GM08714 (cell line): ENCODE results near the gene FARP1.
"Not testable (repeated sequence)": the region's sequence is repeated elsewhere in the genome, so short reads cannot be mapped to it uniquely, and the experiment has no call there.

Source experiments
- H3K4me3 ChIP-seq: fragments of 200-500 bp; sonication (Bioruptor generic); 2 replicates; pipeline ENCODE4 v1.5.1; 2014; ENCODE audit warnings: mild to moderate bottlenecking, low read length, inconsistent platforms
- ZNF274 ChIP-seq: IDR thresholded peaks from 2 replicates; pipeline ENCODE4 v1.6.1; 2012; ENCODE audit warnings: mild to moderate bottlenecking, low read depth, low read length

Gene FARP1

DNA sequence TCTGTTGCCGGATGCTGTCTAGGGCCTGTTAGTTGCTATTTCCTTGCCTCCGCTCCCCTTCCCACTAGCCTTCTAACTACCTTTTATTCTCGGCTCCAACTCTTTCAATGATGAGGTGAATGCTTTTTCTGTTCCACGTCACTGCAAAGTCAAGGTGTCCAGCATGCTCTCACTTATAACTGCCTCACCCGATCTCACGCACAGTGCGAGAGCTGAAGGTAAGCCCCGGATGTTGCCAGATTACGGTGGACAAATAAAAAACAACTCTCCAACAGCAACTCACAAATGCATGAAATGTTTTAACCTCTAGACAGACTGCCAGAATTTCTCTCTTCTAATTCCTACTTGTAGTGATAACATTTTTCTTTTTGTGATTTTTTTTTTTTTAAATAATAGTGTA, 264.1 kb downstream of the FARP1 start:
- TF ChIP-seq ZNF274 = no peak
- H3K4me3 ChIP-seq = no peak overlapping the region

- no peak overlapping the region for H3K4me3 ChIP-seq
- TF ChIP-seq ZNF274 = no peak
Observed at GRCh38 chr13:98407575-98407974, 264.7 kb downstream of the FARP1 start.

DNA sequence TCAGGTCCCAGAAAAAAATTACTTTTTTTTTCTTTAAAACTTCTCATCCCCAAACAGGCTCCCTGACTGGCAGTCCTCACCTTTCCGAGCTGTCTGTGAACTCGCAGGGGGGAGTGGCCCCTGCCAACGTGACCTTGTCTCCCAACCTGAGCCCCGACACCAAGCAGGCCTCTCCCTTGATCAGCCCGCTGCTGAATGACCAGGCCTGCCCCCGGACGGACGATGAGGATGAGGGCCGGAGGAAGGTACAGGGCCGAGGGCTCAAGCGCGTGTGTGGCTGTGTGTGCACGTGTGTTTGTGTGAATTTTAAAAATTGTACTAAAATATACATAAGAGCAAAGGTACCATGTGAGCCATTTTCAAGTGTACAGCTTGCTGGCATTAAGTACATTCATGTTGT, 266.4 kb downstream of the FARP1 start:
- H3K4me3 ChIP-seq = no peak overlapping the region

GRCh38 chr13:98410612-98411011, 267.7 kb downstream of the FARP1 start:
- H3K4me3 ChIP-seq = no peak overlapping the region
- no peak for TF ChIP-seq ZNF274

More for the DNA sequence above, 266.4 kb downstream of the FARP1 start:
- TF ChIP-seq ZNF274 = no peak

DNA sequence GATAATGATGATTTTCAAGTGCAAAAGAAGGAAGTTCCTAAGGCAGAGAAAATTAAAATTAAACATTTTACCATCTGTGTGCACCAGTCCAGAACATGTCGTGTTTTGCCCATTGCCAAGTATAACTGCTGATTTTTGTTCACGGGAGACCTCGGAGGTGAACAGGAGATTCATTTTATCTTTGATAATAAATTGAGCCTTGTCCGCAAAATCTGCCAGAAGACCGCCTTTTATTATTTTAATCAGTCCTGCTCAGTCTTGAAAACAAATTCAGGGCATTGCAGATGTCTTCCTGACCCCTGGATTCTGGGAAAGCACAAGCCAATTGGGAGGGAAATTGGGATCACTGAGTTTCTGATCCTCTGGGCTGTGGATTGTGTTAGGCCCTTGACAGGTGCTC, 268.1 kb downstream of the FARP1 start:
- no peak for TF ChIP-seq ZNF274
- no peak overlapping the region for H3K4me3 ChIP-seq

DNA sequence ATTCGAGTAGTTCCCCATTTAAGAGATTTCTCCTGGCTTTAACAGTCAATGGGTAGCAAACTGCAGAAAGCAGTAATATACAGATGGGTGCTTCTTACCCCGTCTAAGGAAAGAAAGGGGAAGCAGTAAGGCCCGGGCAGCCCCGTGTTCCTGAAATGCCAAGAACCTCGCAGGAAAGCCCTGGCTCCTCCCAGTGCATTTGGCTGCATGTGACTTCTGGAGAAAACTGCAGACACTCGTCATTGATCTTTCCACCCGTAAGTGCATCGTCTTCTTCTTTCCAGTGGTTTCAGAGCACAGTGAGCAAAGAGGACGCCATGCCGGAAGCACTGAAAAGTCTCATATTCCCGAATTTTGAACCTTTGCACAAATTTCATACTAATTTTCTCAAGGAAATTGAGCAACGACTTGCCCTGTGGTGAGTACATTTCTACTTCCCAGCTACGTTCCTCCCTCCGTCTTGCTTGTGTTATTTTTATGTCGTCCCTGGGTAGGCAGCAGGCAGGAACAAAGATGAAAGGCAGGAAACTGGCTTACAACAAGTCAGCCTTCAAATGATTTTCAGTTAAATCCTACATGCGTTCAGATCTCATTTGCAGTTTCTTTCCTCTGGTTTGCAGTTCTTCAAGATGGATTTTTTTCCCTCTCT, 268.8 kb downstream of the FARP1 start:
- no peak overlapping the region for H3K4me3 ChIP-seq
- no peak for TF ChIP-seq ZNF274

DNA sequence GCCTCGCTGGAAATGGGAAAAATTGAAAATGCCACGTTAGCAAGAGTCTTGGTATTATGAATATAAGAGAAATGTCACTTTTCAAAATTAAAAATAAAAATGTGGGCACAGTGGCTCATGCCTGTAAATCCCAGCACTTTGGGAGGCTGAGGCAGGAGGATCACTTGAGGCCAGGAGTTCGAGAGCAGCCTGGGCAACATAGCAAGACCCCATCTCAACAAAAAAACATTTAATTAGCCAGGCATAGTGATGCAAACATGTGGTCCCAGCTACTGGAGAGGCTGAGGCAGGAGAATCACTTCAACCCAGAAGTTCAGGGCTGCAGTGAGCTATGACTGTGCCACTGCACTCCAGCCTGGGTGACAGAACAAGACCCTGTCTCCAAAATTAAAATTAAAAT, 270.4 kb downstream of the FARP1 start:
- not testable (repeated sequence) for H3K4me3 ChIP-seq

DNA sequence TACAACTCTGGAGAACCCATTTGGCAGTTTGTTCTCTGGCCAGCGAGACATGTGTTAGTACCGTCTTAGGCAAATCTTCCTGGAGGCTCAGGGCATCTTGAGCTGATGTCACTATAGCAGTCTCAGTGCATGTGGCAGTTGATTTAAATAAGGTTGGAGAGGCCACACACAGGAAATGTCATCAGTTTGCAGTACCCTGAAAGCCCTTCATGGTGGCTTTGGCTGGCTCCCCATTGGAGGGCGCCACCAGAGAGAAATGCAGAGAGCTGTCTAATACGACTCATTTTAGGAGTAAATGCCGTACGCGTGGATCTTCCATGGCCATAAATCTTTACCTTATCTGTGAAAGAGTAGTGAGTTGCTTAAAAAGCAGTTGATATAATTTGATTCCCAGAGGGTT, 270.9 kb downstream of the FARP1 start:
- H3K4me3 ChIP-seq = no peak overlapping the region
- no peak for TF ChIP-seq ZNF274

GRCh38 chr13:98415326-98416070, 272.6 kb downstream of the FARP1 start:
- TF ChIP-seq ZNF274 = no peak
- H3K4me3 ChIP-seq = no peak overlapping the region

DNA sequence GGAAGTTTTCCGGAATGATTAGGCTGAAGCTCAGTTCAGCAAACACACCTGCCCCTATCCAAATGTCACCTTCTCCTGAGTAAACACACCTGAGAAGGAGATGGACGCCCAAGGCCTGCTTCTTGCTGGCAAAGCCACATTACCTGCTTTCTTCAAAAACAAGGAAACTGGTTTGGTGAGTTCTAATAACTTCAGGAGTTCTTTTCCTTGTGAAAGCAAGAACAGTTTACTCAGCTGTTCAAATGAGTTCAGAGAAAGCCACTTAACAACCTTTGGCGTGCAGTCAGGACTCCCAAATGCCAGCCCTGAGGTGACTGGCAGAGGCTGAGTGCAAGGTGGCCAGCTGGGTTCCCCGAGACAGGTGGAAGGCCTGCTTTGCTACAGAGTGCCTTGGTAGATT, 273.5 kb downstream of the FARP1 start:
- H3K4me3 ChIP-seq = no peak overlapping the region
- TF ChIP-seq ZNF274 = no peak

DNA sequence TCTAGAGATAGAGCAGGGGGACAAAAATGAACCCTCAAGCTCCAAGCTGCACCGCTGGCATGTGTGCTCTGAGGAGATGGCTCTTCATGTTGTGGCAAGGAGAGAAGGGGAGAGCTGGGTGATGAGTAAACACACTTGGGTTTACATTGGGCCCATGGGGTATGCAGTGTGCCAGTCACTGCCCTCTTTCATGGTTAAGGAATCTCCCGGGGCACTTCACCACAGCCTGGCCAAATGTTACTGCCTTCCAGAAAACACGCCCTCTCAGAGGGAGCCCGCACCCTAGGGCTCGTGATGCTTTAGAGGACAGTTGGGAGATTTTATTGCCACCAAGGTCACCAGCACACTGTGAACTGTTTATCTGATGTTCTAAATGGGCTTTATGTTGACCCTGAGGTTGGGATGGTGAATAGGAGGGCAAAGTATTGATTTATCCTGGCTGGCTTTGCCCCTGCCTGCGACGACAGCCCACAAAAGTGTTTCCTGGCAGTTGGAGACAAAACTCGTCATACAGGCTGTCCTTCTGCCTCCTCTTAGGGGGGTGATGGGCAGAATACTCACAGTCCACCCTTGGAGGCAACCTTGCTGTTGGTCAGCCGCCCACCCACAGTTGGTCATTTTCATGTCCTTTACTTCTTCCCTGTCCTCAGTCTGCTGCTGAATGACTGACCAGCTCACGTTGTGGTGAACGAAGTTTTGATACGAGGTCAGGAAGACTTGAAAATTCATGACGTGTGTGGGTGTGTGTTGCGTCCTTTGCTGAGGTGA, 277.1 kb downstream of the FARP1 start:
- no peak for TF ChIP-seq ZNF274
- H3K4me3 ChIP-seq = no peak overlapping the region

DNA sequence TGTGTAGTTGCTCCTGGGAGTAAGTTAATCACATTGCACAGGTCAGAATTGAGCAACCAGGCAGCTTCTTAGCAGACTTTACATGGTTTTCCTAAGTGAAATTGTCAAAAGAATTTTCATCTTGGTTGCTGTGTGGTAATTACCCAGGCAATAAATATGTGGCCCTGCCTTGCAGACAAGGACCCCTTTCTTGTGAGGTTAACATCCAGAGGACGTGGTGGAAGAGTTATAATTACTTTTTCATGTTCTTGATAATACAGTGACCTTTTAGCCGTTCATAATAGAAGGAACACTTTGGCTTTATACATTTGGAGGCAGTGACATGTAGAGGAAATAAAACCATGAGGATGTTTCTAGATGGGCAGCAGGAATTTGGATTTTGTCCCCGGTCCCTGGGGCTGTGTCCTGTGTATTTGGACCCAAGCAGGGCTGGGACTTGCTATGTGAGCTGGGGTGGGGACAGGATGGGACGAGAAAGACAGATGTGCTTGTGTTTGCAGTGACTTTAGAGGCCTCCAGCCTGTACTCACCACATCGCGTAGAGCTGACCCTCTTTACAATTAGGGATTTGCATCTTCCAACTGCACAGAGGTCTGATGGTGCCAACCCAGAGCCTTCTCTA, 277.8 kb downstream of the FARP1 start:
- no peak for TF ChIP-seq ZNF274
- H3K4me3 ChIP-seq = no peak overlapping the region

DNA sequence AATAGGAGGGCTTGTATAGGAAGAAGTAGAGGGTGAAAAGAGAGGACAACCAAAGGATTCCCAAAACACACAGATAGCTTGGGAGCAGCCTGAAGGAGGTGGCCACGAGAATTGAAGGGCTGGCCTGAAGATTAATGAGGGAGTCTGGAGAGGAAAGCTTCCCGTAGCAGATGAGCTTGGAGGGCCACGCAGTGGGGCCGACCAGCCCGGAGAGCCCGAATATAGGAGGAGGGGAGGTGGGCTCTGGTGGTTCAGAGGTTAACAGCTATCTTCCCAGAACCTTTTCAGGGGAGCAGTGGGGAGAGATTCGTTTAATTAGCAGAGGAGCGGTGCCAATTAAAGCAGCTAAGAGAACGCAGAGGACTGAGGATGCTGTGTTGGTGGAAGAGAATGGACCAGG, 279.2 kb downstream of the FARP1 start:
- H3K4me3 ChIP-seq = no peak overlapping the region
- no peak for TF ChIP-seq ZNF274

DNA sequence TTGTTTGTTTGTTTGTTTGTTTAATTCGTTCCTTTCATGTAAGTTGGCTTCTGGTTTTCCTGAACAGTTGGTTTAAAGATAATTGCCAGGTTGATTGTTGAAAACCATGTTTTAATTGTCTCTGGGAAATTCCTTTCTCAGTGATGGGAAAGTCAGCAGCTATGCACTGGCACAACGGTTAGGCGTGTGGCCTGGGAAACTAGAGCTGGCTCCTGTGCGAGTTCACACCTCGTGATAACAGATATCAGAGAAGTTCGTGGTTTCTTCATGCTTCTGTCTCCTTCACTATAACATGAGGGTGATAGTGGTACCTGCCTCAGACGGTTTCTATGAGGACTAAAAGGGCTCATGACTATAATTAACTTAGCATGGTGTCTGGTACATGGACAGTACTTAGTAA, 280.5 kb downstream of the FARP1 start:
- no peak for TF ChIP-seq ZNF274

GRCh38 chr13:98427331-98427995, 284.6 kb downstream of the FARP1 start:
- H3K4me3 ChIP-seq = no peak overlapping the region
- no peak for TF ChIP-seq ZNF274

More for the DNA sequence above, 280.5 kb downstream of the FARP1 start:
- no peak overlapping the region for H3K4me3 ChIP-seq
